OCI-LY3 (cell line): Measurements from ENCODE around the gene UBAP1.

Source experiments
- H2AFZ ChIP-seq: fragments of 200-600, 300-600 bp; shearing (Covaris generic); 2 replicates; pipeline ENCODE4 v1.6.0; 2014; ENCODE audit warnings: antibody characterized with exemption, low read depth, low read length
- H3K27ac ChIP-seq: fragments of 200-600, 300-600 bp; sonication (generic); 2 replicates; pipeline ENCODE4 v1.5.1; 2014; ENCODE audit warnings: mild to moderate bottlenecking, low read length, moderate library complexity, mixed read lengths
- H3K27me3 ChIP-seq: fragments of 200-600, 300-600 bp; sonication (generic); 2 replicates; pipeline ENCODE4 v1.6.1; 2014; ENCODE audit warnings: low read depth, low read length, mixed read lengths
- H3K36me3 ChIP-seq: fragments of 200-600, 300-600 bp; sonication (generic); replicated peaks from 2 replicates; pipeline ENCODE3; 2014; ENCODE audit warnings: low read depth, low read length, mixed read lengths
- H3K4me1 ChIP-seq: fragments of 300-600, 200-600 bp; sonication (generic); 2 replicates; pipeline ENCODE4 v1.6.1; 2014; ENCODE audit warnings: low read length, mixed read lengths
- H3K4me2 ChIP-seq: fragments of 200-600, 300-600 bp; sonication (generic); 2 replicates; pipeline ENCODE4 v1.6.1; 2014; ENCODE audit warnings: low read length, mixed read lengths
- H3K4me3 ChIP-seq: fragments of 300-600, 200-600 bp; sonication (generic); 2 replicates; pipeline ENCODE4 v1.5.1; 2014; ENCODE audit warnings: antibody characterized with exemption, mild to moderate bottlenecking, low read length, moderate library complexity
- H3K79me2 ChIP-seq: fragments of 300-600, 200-600 bp; shearing (Covaris generic); 2 replicates; pipeline ENCODE4 v1.6.1; 2014; ENCODE audit warnings: mild to moderate bottlenecking, low read length, mixed read lengths
- H3K9ac ChIP-seq: fragments of 300-600, 200-600 bp; shearing (Covaris generic); 2 replicates; pipeline ENCODE4 v1.6.0; 2014; ENCODE audit warnings: mild to moderate bottlenecking, low read length, moderate library complexity
- H3K9me3 ChIP-seq: fragments of 200-600, 300-600 bp; shearing (Covaris generic); 2 replicates; pipeline ENCODE4 v1.6.1; 2014; ENCODE audit warnings: low read length, mixed read lengths; ENCODE audit not compliant: insufficient read depth
- H4K20me1 ChIP-seq: fragments of 200-600, 300-600 bp; sonication (generic); 2 replicates; pipeline ENCODE4 v1.6.1; 2016; ENCODE audit warnings: low read length, mixed read lengths; ENCODE audit not compliant: insufficient read depth
- EZH2phosphoT487 ChIP-seq: fragments of 200-600 bp; shearing (Covaris generic); IDR thresholded peaks from 2 replicates; pipeline ENCODE4 v1.6.1; 2018; ENCODE audit warnings: antibody characterized with exemption, mixed run types, low read depth
- TF ChIP-seq, protein P1 (sequence below): fragments of 200-600, 300-600 bp; sonication (generic); IDR thresholded peaks from 2 replicates; pipeline ENCODE4 v1.5.1; 2014; ENCODE audit warnings: antibody characterized with exemption, low read length, low read depth

Gene UBAP1

DNA sequence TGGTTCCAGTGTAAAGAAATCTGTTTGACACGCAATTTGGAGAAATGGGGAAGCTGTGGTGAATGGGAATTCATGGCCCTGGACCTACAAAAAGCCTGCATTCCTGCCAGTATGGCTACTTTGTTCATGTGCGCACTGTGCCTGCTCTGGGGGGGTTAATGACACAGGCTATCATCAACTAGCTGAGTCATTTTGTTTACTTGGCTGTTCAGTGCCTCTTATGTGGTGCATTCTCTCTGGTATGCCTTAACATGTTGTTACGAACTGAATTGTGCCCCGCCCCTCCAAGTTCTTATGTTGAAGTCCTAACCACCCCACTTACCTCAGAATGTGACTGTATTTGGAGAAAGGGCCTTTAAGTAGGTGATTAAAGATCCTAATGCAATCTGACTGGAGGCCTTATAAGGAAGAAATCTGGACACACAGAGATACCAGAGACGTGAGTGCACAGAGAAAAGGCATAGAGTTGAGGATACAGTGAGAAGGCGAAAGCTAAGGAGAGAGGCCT is 20.4 kb upstream of the UBAP1 start:
- no peaks in the 10 kb centered on the region for H3K9me3 ChIP-seq
- H2AFZ ChIP-seq = no peak overlapping the region
- TF ChIP-seq, protein P1, sequence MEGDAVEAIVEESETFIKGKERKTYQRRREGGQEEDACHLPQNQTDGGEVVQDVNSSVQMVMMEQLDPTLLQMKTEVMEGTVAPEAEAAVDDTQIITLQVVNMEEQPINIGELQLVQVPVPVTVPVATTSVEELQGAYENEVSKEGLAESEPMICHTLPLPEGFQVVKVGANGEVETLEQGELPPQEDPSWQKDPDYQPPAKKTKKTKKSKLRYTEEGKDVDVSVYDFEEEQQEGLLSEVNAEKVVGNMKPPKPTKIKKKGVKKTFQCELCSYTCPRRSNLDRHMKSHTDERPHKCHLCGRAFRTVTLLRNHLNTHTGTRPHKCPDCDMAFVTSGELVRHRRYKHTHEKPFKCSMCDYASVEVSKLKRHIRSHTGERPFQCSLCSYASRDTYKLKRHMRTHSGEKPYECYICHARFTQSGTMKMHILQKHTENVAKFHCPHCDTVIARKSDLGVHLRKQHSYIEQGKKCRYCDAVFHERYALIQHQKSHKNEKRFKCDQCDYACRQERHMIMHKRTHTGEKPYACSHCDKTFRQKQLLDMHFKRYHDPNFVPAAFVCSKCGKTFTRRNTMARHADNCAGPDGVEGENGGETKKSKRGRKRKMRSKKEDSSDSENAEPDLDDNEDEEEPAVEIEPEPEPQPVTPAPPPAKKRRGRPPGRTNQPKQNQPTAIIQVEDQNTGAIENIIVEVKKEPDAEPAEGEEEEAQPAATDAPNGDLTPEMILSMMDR = no peak
- TF ChIP-seq EZH2phosphoT487 = no peak
- no peaks in the 10 kb centered on the region for H3K36me3 ChIP-seq
- H3K4me2 ChIP-seq = no peak overlapping the region
- no peak overlapping the region for H3K9ac ChIP-seq
- no peaks in the 10 kb centered on the region for H4K20me1 ChIP-seq
- H3K4me3 ChIP-seq = no peak overlapping the region
- H3K27me3 ChIP-seq = no peaks in the 10 kb centered on the region
- H3K79me2 ChIP-seq = no peaks in the 10 kb centered on the region
- H3K4me1 ChIP-seq = no peaks in the 10 kb centered on the region
- H3K27ac ChIP-seq = no peak overlapping the region

DNA sequence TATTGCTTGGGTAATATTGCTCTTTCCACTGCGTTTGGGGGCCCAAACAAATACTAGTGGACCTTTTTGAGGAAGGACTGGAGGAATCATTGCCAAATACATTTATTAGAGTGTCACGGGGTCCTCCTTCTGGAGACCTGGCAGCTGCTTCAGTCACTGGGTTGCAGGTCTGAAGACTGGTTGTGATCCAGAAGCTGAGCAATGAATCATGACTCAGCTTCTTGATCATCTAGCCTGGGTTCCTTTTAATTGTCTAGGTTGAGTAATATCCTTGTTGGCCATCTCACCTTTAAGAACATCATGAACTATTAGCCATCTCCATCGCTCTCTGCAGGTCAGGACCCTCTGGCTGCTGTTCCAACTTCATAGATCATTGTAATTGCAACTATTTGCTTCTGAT is 15.4 kb upstream of the UBAP1 start:
- Histone ChIP-seq H3K27ac (no peak overlapping the region), H2AFZ (no peak overlapping the region), H3K79me2 (no peaks in the 10 kb centered on the region), H3K9me3 (no peaks in the 10 kb centered on the region), H3K36me3 (no peaks in the 10 kb centered on the region), H3K9ac (no peak overlapping the region), H3K4me1 (no peaks in the 10 kb centered on the region), H3K27me3 (no peaks in the 10 kb centered on the region), H3K4me2 (no peak overlapping the region), H4K20me1 (no peaks in the 10 kb centered on the region), H3K4me3 (no peak overlapping the region)
- TF ChIP-seq, protein P1 = no peak
- no peak for TF ChIP-seq EZH2phosphoT487

DNA sequence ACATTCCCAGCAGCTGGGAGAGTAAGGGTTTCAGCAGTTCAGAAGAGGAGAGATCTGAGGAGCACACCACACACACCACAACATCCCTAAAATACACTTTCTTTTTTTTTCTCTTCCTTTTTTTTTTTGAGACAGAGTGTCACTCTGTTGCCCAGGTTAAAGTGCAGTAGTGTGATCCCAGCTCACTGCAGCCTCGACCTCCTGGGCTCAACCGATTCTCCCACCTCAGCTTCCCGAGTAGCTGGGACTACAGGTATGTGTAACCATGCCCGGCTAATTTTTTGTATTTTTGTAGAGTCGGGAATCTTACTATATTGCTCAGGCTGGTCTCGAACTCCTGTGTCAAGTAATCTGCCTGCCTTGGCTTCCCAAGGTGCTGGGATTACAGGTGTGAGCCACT is 9.7 kb upstream of the UBAP1 start:
- TF ChIP-seq, protein P1 = no peak
- Histone ChIP-seq H3K79me2 (no peaks in the 10 kb centered on the region), H3K9ac (no peak overlapping the region), H3K27ac (no peak overlapping the region), H4K20me1 (no peaks in the 10 kb centered on the region), H2AFZ (no peak overlapping the region), H3K27me3 (no peaks in the 10 kb centered on the region), H3K9me3 (no peaks in the 10 kb centered on the region), H3K4me3 (no peak overlapping the region), H3K36me3 (no peaks in the 10 kb centered on the region), H3K4me2 (no peak overlapping the region), H3K4me1 (peaks cover 15% of the 10 kb centered on the region)

DNA sequence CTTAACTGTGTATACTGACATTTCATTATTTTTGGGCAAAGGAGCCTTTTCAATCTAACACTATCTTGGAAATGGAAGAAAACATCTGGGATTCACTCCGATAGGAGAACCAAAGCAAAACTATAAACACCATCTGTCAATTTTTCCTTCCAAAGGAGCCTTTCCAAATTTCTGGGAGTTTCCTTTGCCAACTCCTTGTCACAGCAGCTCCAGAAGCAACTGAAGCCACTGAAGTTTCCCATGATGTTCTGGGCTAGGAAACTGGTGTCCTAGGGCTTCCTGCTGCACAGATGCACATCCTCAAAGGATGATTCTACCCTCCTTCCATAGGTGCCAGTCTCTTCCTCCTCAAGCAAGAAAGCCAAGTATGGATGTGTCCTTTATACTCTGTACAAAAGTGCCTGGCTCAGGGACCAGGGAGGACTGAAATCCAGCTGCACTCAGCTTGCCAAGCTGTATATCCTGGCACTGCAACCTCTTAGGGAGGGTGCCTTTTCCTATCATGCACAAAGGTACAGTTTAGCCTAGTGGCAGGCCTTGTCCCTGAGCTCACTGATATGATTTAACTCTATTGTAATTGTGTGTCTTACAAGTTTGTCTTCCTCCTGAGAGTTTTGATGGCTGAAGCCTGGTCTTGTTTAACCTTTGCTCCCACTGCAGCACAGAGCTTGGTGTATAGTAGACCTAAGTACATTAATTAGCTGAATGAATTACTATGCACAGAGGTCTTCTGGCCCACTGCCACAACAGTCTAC is 8.4 kb upstream of the UBAP1 start:
- no peak overlapping the region for H3K4me3 ChIP-seq
- H4K20me1 ChIP-seq = no peaks in the 10 kb centered on the region
- 0 out of 2 replicates have a peak overlapping the region, but pooled peaks have one; percentile 6 for H3K27ac ChIP-seq
- no peak overlapping the region for H3K9ac ChIP-seq
- H2AFZ ChIP-seq = no peak overlapping the region
- no peaks in the 10 kb centered on the region for H3K36me3 ChIP-seq
- H3K9me3 ChIP-seq = no peaks in the 10 kb centered on the region
- H3K79me2 ChIP-seq = no peaks in the 10 kb centered on the region
- peaks cover 15% of the 10 kb centered on the region for H3K4me1 ChIP-seq
- H3K27me3 ChIP-seq = no peaks in the 10 kb centered on the region
- TF ChIP-seq EZH2phosphoT487 = no peak
- TF ChIP-seq, protein P1 = no peak
- no peak overlapping the region for H3K4me2 ChIP-seq
